Esophagus squamous epithelium (tissue), 5 donors: ENCODE measurements around the gene CCND2. TPM values are rescaled to one million over a fixed set of nuclear protein-coding genes. Genes with fewer than 3 reads are reported as not detected.
A peak's percentile ranks its signal among the peaks of the same experiment; 100 is the strongest.

ENCODE experiments used
- DNase-seq: peaks from one replicate; lab custom pipeline; 2025; lab: John Stamatoyannopoulos, UW
- H3K27ac ChIP-seq, 4 donors: fragments of 200-600 bp; sonication (generic); one replicate each; pipeline ENCODE4 v1.5.1; 2016 to 2019; ENCODE audit warnings: mild to moderate bottlenecking in 1 of 4
- H3K27me3 ChIP-seq, 4 donors: fragments of 200-600 bp; sonication (generic); 1 replicate in 3 of 4; 2 replicates in 1 of 4; pipeline versions ENCODE4 v1.5.1 to v1.6.0; 2017 to 2021; ENCODE audit warnings: antibody characterized with exemption in 1 of 4
- H3K36me3 ChIP-seq, 3 donors: fragments of 200-600 bp; sonication (generic); one replicate each; pipeline ENCODE4 v1.5.1; 2016 to 2019
- H3K4me1 ChIP-seq, 3 donors: fragments of 200-600 bp; sonication (generic); one replicate each; pipeline ENCODE4 v1.5.1; 2017 to 2019
- H3K4me3 ChIP-seq, 4 donors: fragments of 200-600 bp; sonication (generic); 1 replicate in 3 of 4; 2 replicates in 1 of 4; pipeline ENCODE4 v1.5.1; 2016 to 2019; ENCODE audit warnings: mild to moderate bottlenecking in 2 of 4, moderate library complexity in 1 of 4
- H3K9me3 ChIP-seq, 3 donors: fragments of 200-600 bp; sonication (generic); one replicate each; pipeline ENCODE4 v1.5.1; 2016 to 2019
- POLR2A ChIP-seq, 4 donors: fragments of 450-650 bp; IDR thresholded peaks; one replicate each; pipeline ENCODE4 v1.6.1; 2017; ENCODE audit warnings: antibody characterized with exemption in 4 of 4, mild to moderate bottlenecking in 4 of 4, moderate library complexity in 3 of 4
- WGBS, 2 donors: methylation state at CpG; one replicate each; pipeline ENCODE4 v1.1.5; 2018; 5-methylcytosine and 5-hydroxymethylcytosine counted together
- intact Hi-C: fragments of 100-400 bp; cut with DNase I; formaldehyde crosslinking; loops from one replicate; pipeline ENCODE4 v1.15.0; 2022
- total RNA-seq, 4 donors: library from RNA; depleted of rRNA; stranded (reverse); fragments of >200 nt; gene quantifications; one replicate each; pipeline ENCODE4 v1.1.0, GENCODE V29; 2016
- TF ChIP-seq, protein P1 (sequence below), 6 experiments: fragments of 450-650 bp in 4 of 6; fragments of 200-600 bp in 2 of 6; sonication (generic) in 2 of 6; IDR thresholded peaks; one replicate each; pipeline ENCODE4 v1.5.1; 2016 to 2019; ENCODE audit warnings: antibody characterized with exemption in 6 of 6, mild to moderate bottlenecking in 4 of 6, moderate library complexity in 4 of 6
- donor health status: DM: yes; HTN: yes; CAD: no.

The CCND2 gene
- total RNA-seq, 4 donors from 2014 or later = 13.9 to 49.8 (median 35.9) TPM

DNA sequence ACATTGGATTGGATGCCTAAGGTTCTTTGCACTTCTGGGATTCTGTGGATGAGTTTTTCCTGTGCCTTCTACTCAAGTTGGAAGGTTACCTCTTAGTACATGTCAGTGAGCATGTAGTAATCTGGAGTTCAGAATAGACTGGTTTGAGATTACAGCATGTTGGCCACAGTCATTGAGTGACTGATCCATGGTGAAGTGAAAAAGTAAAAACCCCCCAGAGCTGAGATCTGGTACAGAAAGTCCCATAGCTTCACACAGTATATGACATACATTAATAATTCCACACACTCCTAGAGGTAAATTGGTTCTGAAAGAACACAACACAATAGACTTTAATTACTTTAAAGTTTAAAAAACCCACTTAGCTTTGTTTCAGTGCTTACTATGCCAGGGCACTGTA, 11.9 kb upstream of the CCND2 start:
- intact Hi-C loops = no loop called here
- Histone ChIP-seq H3K4me3 (no peak overlapping the region), H3K9me3 (no peaks in the 10 kb centered on the region), H3K27me3 (peaks cover 0 to 42% (median 0%) of the 10 kb centered on the region in 4 donors), H3K27ac (no peak overlapping the region), H3K36me3 (no peaks in the 10 kb centered on the region), H3K4me1 (no peaks in the 10 kb centered on the region)
- no peak for DNase-seq
- TF ChIP-seq, protein P1, sequence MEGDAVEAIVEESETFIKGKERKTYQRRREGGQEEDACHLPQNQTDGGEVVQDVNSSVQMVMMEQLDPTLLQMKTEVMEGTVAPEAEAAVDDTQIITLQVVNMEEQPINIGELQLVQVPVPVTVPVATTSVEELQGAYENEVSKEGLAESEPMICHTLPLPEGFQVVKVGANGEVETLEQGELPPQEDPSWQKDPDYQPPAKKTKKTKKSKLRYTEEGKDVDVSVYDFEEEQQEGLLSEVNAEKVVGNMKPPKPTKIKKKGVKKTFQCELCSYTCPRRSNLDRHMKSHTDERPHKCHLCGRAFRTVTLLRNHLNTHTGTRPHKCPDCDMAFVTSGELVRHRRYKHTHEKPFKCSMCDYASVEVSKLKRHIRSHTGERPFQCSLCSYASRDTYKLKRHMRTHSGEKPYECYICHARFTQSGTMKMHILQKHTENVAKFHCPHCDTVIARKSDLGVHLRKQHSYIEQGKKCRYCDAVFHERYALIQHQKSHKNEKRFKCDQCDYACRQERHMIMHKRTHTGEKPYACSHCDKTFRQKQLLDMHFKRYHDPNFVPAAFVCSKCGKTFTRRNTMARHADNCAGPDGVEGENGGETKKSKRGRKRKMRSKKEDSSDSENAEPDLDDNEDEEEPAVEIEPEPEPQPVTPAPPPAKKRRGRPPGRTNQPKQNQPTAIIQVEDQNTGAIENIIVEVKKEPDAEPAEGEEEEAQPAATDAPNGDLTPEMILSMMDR (IDR thresholded peaks at IDR 0.05) = no peak
- TF ChIP-seq POLR2A (IDR thresholded peaks at IDR 0.05) = no peak

DNA sequence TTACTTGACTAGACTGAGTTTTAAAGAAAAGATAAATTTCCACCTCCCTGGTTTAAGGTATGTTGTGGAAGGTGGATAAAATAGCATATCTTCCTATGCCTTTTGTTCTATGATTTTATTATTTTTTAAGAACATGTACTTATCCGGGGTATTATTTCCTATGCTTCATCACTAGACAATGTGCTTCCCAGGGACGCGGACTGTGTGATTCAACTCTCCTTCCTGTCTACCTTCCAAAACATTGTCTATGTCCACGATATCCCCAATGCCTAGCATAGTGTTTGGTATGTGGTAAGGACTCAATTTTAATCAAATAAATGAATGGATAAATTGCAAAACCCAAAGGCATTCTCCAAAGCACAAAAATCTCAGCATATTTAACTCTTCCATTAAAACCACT, 8.3 kb upstream of the CCND2 start:
- H3K36me3 ChIP-seq = no peaks in the 10 kb centered on the region
- no peaks in the 10 kb centered on the region for H3K9me3 ChIP-seq
- no peak overlapping the region for H3K27ac ChIP-seq
- TF ChIP-seq, protein P1 (IDR thresholded peaks at IDR 0.05) = no peak
- no peak for TF ChIP-seq POLR2A (IDR thresholded peaks at IDR 0.05)
- intact Hi-C loops = no loop called here
- H3K4me3 ChIP-seq = no peak overlapping the region
- H3K27me3 ChIP-seq = peaks cover 0 to 78% (median 0%) of the 10 kb centered on the region in 4 donors
- WGBS, 2 donors = 66 to 72% methylated on average over 4 of the region's 4 CpGs
- H3K4me1 ChIP-seq = peaks cover 9 to 22% (median 12%) of the 10 kb centered on the region in 3 donors
- no peak for DNase-seq

DNA sequence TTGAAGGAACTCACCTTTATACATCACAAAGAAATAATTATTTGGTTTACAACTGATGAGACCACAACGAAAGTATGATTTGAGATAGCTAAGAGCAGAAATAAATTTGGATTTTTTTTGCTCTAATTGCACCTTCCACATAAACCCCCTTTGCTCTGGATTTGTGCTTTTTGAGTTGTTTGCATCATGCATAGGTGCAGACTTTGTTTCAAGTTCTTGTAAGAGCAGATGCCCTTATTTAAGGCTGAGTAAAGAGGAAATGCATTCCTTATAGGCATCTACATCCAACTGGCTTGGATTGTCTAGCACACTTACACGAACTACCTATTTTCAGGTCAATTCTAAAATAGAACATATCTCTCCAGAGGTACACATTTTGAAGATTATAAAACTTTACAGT, 6.6 kb upstream of the CCND2 start:
- peaks cover 0 to 93% (median 0%) of the 10 kb centered on the region in 4 donors for H3K27me3 ChIP-seq
- H3K4me3 ChIP-seq = no peak overlapping the region
- 80 to 87% methylated on average over 2 of the region's 2 CpGs for WGBS, 2 donors
- H3K9me3 ChIP-seq = no peaks in the 10 kb centered on the region
- no peak for TF ChIP-seq POLR2A (IDR thresholded peaks at IDR 0.05)
- TF ChIP-seq, protein P1 (IDR thresholded peaks at IDR 0.05) = no peak
- no peak overlapping the region for H3K27ac ChIP-seq
- intact Hi-C loops = no loop called here
- no peaks in the 10 kb centered on the region for H3K36me3 ChIP-seq
- peaks cover 18 to 39% (median 23%) of the 10 kb centered on the region in 3 donors for H3K4me1 ChIP-seq
- DNase-seq = no peak

DNA sequence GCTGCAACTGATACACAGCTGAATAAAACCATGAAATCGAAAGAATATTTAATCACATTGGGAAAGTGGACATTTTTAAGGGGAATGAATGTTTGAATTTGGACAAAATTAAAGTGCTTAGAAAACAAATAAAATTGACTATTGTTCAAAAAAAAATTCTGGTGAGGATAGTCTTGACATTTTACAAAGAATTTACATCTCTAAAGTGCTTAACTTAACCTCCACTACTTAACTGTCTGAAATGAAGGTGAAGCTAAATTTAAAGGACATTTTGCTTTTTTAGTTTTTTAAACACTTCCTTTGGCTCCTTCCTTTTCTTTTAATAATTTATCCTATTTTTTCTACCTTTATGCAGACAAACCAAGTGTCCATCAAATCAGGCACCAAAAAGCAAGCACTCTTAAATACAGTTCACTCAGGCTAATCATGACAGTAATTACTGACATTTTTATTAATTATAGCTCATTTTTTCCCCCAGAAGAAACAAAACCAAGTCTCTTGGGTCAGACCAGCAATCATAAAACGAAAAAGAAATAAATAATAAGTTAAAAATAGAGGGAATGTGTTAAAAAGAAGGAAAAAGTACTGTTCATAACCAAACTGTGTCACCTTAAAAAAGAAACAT, 5.7 kb upstream of the CCND2 start:
- H3K27ac ChIP-seq = no peak overlapping the region
- TF ChIP-seq, protein P1 (IDR thresholded peaks at IDR 0.05) = no peak
- TF ChIP-seq POLR2A (IDR thresholded peaks at IDR 0.05) = no peak
- H3K36me3 ChIP-seq = no peaks in the 10 kb centered on the region
- no peaks in the 10 kb centered on the region for H3K9me3 ChIP-seq
- H3K4me3 ChIP-seq = peak overlapping the region in 1 of 4 donors; percentile 92
- H3K4me1 ChIP-seq = peaks cover 26 to 48% (median 31%) of the 10 kb centered on the region in 3 donors
- H3K27me3 ChIP-seq = peaks cover 0 to 93% (median 0%) of the 10 kb centered on the region in 4 donors
- 49 to 51% methylated on average over 2 of the region's 2 CpGs for WGBS, 2 donors
- intact Hi-C loops = no loop called here
- no peak for DNase-seq

DNA sequence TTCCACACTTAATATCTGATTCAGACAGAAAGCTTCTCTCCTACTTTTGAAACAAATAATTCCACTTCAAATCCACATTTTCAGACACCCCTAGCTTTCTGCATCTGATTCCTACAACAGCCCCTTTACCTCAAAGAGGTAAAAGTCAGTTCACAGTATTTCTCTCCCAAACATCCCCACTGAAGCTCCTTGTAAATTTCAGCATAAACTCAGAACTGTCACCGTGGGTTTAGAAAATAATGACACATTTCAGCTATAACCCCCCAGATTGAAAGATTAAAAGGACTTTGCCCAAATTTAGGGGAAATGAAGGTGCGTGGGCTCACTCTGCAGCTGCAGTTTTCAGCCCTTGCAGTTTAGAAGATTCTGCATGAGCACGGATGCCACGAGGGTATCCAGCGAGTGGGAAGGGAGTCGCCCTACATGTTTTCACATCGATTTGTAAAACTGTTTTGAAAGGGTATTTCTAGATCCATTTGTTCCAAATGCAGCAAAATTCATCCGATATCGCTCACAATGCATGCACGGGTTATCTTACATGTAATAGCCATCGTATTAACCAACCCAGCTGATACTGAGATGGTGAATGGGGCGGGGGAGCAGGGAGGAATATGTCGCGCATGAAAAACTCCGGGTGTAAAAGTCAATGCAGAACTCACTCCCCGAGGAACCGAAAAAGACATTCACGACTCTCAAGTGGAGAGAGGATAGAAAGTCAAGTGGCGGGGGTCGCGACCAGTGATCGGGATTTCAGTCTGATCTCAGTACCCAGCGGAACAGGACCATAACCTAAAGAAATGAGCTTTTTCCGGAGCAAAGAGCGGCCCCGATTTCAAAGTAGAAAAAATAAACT, 5.0 kb upstream of the CCND2 start:
- peaks cover 29 to 55% (median 38%) of the 10 kb centered on the region in 3 donors for H3K4me1 ChIP-seq

More for the DNA sequence above, 5.0 kb upstream of the CCND2 start:
- no peaks in the 10 kb centered on the region for H3K9me3 ChIP-seq
- H3K4me3 ChIP-seq = peak overlapping the region; percentile 33 to 94 (median 84)
- WGBS, 2 donors = 2 to 3% methylated on average over 25 to 26 of the region's 26 CpGs
- TF ChIP-seq POLR2A (IDR thresholded peaks at IDR 0.05) = no peak
- TF ChIP-seq, protein P1 (IDR thresholded peaks at IDR 0.05) = no peak
- H3K27me3 ChIP-seq = peaks cover 0 to 98% (median 0%) of the 10 kb centered on the region in 4 donors
- no peak for DNase-seq
- intact Hi-C loops = no loop called here
- peak overlapping the region; percentile 75 to 97 (median 94) for H3K27ac ChIP-seq
- no peaks in the 10 kb centered on the region for H3K36me3 ChIP-seq
